RCC 7860 (cell line): Measurements from ENCODE around the gene LHFPL6.

Experiments
- DNase-seq: peaks from one replicate; pipeline ENCODE4 v3.0.0-alpha.2; 2015; ENCODE audit warnings: low spot score
- FAIRE-seq: peaks from 2 replicates; lab custom pipeline; 2012; peaks lifted over from hg19 to GRCh38; lab: Jason Lieb, UNC

Gene LHFPL6

DNA sequence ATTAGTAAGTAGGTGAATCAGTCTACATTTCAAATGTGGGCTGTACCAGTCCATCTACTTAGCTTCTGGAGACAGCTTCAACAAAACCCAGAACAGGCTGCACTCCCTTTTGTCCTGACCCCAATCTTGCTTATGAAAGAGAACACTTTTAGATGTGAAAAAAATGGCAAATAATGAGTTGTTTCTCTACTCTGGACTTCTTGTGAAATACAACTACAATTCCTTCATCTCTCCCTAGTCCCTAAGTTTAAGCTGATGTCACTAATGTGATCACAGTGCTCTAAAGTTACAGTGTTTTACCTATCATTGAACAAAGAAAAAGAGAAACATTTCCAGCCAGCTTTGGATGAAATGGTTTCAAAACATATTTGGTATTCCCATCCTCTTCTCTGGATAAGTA is 183.9 kb downstream of the LHFPL6 start:
- DNase-seq (no peak), FAIRE-seq (no peak)

DNA sequence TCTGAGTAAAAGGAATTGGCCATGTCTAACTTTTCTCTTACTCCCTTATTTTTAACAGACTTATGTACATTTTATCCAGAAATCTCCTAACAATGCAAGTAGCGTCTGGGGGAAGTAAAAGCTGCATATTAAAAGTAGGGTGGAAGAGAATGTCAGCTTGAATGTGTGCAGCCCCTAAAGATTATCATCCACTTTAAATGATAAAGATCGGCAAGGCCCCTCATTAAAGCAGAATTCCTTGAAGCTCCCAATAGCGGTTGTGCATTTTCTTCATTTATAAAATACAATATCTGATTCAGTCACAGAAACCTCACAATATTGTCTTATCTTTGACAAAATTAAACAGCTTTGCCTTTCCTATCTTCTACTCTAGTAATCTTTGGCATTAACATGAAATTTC is 184.6 kb downstream of the LHFPL6 start:
- no peak for FAIRE-seq
- DNase-seq: no peak

DNA sequence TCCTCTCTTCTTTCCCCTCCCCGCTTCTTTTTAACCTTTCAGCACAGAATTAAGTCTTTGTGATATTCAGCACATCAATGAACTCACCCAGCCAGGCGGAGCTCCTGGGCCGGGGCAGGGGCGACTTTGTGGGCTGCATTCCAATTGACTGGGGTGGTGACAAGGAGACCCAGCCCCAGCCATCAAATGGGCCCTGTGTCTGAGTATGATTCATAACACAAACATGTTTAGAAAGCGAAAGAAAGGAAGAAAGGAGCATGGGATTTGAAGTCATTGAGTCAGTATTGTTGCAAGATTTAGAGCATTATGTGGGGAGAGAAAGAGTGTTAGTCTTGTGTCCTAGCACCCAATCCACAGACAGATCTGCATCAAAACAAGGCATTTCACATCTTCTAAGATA is 185.3 kb downstream of the LHFPL6 start:
- DNase-seq (peak; percentile 47), FAIRE-seq (no peak)

DNA sequence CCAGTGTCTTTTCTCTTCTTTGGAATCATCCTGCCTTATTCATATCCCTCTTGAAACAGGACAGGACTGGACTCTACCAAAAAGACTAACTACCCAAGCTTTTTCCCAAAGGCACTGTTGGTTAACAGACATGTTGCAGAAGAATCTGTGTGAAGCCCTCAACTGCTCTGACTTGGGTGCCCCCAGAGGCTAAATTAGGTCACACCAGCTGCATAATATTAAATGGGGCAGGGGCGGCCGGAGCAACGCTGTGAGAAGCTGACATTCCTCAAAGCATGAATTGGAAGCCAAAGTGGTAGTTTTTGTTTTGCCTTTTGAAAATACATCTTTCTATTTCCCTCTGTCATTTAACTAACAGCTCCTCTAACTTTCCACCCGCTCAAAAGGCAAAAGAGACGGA is 185.9 kb downstream of the LHFPL6 start:
- DNase-seq: no peak

DNA sequence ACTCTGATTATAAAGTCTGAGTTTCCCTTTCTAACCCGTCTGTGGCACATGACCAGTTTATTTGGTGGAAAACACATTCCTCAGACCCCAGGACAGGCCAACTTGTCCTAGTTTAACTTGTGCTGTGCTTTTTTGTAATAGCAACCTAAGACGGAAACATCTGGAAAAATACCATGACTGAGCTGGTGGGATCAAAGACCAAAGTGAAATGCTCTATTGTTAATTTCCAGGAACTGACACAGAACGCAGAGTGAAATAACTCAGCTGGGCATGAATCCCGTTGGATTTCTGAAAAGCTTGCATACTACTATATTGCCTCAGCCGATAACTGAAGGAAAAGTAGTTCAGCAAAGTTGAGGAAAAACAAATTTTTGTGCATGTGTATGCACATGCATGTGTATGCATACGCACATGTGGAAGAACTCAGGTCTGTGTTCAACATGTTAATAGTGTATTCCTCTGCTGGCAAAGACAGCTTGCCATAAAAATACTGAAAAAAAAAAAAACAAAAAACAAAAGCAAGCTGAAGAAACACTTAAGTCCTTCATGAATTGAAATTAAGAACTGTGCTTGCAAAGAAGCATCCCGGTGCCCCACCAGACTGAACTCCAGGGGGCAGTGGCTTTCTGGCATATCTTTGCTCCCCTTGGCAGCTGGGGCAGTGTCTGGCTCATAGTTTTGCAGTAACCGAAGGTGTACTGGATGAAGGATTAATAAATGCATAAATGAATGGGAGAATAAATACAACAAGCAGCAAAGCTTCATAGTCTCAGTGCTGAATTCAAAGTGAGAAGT is 187.8 kb downstream of the LHFPL6 start:
- FAIRE-seq (no peak), DNase-seq (no peak)

More for the DNA sequence above, 185.9 kb downstream of the LHFPL6 start:
- FAIRE-seq: no peak

DNA sequence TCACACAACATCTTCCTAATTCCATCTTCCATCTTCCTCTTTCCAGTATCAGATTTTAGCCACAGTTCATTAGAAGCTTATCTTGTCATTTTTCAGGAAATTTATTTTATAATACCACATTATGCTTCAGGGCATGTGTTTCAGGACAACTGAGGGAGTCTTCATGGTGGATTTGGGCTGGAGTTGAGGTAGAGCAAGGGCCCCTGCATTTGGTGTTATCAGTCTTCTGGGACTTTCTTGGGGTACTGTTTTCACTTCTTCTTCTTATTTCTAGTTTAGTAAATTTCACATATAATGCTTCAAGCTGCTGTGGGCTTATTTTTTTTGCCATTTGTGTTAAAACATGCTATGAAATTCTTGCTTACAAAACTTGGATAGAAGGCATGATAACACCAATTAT is 188.7 kb downstream of the LHFPL6 start:
- DNase-seq (no peak), FAIRE-seq (no peak)

DNA sequence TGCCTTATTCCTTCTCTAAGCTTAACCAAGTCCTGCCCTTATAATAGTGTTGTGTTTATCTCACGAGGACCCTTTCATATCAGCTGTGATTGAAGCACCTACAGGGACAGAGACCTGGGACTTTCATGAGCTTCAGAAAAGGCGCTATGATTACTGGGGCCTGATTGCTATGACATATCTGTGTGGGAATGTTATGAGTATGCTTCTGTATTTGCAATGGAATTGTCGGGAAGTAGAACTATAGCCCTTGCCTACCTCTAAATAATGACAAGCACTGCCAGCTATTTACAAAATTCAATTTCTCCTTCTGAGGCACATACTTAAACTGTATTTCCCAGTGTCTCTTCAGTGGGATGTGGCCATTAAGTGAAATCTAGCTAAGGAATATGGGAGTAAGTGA is 191.5 kb downstream of the LHFPL6 start:
- no peak for FAIRE-seq
- DNase-seq: no peak

DNA sequence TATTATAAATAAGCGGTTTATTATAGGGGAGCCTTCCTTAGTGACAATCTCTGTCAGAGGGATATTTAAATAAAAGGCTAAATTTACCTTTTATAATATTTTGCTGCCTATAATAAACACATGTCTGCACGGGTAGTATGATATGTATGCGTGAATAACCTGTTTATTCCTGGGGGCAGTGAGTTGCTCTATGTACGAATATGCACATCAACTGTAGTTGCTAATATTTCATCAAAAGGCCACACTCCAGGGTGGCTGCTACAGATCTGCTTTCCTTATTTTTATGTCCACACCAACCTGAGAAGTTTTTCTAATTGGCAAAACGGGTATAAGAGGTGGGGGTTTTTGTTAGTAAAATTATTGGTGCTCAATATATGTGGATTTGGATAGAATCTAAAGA is 192.0 kb downstream of the LHFPL6 start:
- no peak for FAIRE-seq
- no peak for DNase-seq

DNA sequence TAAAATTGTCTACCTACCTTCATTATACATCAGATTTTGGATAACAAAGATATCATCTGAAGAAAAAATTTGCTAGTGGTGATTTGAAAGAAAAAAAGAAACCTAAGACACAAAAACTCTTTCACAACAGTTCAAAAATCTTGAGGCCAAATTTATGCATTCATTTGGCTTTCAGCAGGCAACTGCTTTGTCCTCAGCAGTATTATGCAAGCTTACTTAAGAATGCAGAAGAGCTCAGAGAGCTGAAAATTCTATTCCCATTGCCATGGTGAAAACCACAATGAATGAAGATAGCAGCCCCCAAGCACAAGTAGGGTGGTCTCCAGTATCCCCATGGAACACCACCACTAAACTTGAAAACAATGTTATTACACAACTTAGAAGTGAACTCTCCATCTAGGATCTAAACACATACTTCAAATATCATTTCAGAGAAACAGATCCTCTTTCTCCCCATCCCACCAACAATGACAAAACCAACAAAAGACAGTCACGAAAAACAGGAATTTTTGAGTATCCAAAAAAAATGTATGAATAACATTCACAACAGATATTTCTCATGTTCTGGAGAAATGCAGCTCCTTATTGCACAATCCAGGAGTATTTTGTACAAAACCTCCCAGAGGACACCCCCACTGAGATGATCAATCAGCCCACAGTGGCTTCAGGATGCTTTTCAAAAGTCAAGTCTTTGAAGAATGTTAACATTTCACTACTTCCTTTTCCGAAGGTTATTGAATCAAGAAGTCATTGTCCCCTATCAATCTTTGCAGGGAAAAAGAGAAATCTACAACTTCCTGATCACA is 192.7 kb downstream of the LHFPL6 start:
- DNase-seq: no peak
- FAIRE-seq: no peak

DNA sequence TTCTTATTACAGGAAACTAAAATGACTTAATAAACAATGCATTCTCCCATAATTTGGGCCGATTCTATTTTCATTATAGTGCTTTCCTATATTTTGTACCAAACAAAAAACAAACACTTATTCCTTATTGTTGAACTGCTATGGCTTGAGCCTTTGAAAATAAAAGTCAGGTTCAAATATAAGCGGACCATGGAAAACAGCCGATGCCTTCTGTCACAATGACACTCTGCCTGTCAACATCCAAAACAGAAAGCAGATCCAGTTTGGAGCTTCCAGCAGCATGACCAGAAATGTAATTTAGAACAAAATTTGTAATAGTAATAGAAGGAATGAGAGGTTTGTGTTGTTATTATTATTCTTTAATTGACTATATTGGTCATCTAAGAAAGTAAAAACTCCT is 194.5 kb downstream of the LHFPL6 start:
- no peak for DNase-seq
- FAIRE-seq: no peak

DNA sequence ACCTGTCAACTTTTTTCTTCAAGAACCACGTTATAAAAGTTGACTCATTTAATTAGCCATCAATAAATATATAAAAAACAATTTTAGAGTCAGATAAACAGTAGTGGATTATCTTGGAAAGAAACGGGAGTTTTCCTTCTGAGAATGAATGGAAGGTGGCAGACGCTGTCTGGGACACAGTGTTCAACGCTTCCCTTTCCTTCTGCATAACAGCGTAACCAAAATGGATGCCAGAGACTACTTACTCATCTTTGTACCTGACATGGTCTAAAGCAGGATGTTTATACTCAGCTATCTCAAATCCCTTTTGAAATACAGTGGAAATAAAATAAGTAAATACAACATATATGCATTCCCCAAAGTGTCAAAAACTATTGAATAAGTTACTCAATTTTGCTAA is 195.2 kb downstream of the LHFPL6 start:
- DNase-seq (no peak), FAIRE-seq (no peak)

DNA sequence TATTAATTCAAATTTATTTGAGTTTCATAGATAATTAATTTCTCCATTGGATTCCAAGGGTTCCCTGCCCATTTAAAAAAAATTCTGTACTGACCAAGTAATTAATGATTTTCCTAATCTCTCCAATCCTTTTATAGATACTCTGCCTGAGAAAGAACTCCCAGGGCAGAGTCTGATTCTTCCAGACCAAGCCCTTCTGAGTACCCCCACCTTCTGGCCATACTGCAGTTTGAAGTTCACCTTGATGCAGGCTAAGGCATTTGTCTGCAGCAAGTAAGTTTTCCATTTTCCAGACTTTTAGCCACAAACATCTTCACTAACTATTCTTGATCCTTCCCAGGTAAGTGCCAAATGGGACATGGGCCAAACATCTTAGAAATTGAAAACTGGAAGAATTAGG is 195.9 kb downstream of the LHFPL6 start:
- DNase-seq (no peak), FAIRE-seq (no peak)

DNA sequence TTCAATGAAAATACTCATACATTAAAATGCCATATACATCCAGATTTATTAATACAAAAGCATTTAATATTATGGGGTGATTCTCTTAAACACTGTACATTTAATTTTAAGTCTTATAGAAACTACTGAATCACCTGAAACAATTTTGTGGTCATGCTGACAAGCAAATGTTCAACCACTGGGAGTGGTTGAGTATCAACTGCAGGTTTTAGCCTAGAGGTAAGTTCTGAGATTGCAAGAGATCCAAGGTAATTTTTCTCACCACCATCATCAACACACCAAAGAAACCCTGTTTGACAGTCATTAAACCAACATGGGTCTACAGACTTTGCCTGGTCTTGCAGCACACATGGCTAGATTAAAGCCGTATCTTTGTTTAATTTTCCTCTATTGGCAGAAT is 196.3 kb downstream of the LHFPL6 start:
- FAIRE-seq: no peak

DNA sequence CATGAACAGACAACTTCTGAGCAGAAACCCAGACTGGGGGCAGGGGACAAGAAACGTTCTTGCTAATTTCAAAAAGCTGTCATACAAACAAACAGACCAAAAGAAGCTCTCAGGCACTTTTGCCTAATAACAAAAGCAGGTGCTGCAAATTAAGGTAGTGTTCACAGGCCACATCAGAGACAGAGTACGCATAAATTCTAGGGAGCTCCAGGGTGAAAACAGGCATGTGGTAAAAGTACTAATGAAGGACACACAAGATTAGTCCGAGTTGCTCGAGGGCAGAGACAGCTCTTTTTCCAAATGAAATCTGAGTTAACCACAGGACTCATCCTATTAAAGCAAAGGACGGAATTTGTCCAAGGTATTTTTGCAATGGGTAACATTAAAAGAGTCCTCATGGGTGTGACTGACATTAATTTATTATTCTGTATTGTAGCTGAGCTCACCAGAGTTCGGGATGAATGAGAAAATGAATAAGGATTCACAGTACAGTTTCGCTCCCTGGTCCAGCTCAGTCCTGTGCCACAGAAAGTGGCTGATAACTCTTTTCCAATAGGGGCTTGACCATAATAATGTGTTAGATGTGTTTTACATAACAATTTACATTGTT is 197.3 kb downstream of the LHFPL6 start:
- DNase-seq (no peak), FAIRE-seq (no peak)

More for the DNA sequence above, 196.3 kb downstream of the LHFPL6 start:
- DNase-seq: no peak

DNA sequence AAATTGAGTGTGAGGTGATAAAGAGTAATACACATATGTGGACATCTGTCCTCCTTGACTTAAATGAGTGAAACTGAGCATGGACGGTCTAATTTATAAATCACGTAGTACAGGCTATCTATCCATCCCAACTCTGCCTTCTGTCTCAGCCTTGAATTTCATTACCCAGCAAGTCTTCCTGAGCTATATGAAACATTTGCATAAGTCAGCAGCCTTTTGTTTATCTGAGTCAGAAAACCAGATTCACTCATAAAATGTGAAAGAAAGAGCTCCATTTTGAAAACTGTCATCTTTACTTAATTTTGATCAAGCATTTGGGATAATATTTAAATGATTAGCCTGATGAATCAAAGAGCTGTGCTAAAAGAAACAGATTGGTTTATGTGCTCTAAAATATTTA is 197.9 kb downstream of the LHFPL6 start:
- FAIRE-seq: no peak
- DNase-seq: no peak

DNA sequence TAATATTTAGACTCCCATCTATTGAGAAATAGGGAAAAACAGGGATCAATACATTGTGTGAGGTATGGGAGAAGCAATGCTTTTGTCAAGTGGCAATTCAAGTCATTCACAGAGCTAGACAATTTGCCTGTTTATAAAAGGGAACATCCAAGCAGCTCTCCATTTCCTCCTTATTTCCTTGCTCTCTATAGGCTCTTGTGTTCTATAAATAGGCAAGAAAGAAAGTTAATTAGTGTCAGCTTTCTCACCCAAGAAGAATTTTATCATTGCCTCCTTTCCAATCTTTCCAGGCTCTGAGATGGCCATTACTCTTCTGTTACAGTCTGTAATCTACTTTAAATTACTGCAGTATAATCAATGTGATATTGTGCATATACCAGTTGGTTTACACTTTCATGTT is 199.9 kb downstream of the LHFPL6 start:
- FAIRE-seq: no peak
- DNase-seq: no peak

DNA sequence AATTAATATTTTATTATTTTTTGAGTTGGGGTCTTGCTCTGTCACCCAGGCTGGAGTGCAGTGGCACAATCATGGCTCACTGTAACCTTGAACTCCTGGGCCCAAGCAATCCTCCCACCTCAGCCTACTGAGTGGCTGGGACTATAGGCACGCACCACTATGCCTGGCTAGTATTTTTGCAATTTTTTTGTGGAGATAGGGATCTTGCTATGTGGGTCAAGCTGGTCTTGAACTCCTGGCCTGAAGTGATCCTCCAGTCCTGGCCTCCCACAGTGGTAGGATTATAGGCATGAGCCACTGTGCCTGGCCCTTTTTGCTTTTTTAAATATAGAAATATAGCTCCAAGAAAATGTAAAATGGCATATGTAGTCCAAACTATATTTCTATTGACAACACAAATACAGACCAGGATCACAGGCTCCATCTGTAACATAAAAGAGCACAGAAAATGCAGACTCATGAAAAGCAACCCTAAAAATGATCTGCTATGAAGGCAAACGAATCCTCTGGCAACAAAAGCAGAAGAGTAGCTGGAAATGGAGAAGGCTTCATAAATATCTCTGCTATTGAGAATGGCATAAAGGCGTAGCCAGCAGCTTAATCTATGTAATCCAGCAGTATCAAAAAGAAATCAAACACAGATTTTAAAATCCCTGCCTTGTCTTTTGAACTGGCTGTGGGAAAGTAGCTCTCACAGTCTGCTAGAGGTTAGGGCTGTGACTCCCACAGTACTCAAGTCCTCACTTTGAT is 200.6 kb downstream of the LHFPL6 start:
- DNase-seq: no peak
- FAIRE-seq: no peak

DNA sequence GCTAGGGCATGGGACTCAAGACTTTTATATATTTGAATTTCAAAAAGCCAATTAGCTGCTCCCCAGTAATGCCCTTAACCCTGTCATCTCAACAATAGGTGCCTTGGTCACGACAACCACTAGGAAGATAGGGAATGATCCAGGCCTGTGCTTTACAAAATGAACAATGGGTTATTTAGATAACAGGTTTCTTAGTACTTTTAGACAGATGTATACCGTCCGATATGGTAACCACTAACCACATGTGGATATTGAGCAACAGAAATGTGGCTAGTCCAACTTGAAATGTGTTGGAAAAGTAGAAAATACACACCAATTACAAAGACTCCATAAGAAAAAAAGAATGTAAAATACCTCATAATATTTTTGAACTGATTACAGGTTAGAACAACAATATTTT is 201.2 kb downstream of the LHFPL6 start:
- no peak for FAIRE-seq
- no peak for DNase-seq

DNA sequence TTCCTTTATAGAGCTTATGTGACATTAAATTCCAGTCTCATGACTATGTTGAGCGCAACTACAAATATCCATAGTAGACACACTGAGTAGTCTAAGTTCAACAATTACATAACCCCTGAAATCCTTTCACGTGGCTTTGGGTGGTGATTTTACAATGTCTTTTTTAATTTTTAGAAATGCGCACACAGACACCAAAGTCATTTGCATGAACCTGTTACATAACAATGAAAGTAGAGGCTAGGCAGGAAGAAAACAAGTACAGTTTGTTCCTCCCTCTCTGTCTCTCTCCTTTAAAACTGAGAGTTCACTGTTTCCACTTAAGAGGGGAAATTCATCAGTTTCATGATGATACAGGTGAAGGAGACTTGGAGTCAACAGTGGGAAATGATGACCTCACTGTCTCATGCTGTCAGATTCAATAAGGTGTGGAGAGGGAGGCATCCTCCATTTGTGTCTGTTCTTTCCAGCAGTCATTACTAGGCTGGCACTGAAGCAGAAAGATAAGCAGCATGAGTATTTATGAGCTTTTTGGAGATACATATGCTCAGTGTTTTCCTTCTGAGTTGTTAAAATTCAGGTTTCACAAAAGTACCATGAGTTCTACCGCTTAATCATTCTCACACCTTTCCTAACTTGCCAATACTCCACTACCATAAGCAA is 201.8 kb downstream of the LHFPL6 start:
- no peak for FAIRE-seq
- DNase-seq: no peak

DNA sequence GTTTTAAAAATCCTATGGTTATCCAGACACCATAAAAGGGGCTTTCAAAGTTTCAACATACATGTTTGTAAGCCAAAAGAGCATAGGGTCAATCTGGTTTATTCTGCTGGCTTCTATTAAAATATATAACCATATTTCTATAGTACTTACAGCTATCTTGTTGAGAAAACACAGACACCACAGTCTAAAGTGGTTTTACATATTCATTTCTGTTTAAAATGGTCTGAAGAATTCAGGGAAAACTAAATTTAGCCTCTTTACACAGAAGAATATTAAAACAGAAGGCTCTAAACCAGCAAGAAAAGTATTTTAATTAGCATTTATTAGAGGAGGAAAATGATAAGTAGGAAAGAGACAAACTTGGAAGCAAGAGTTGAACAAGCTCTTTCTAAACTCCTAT is 203.9 kb downstream of the LHFPL6 start:
- FAIRE-seq (no peak), DNase-seq (no peak)

DNA sequence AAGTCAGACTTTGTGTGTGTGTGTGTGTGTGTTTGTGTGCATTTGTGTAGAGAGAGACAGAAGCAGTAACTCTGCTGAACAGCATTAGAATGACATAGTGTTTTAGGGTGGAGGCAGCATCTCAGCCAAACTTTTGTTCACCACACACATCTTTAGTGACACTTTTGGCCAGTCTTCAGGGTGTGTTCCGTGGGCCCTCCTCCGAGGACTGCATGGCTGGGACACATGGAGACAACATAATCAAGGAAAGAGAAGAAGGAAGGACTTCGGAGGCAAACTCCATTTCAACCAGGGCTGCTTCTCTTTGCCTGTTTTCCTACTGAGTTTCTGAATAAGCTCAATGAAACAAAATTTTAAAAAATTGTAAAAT is 205.1 kb downstream of the LHFPL6 start:
- DNase-seq (no peak), FAIRE-seq (no peak)
